GM21367 (cell line): ENCODE results near the gene IRX4.

Source experiments
- ATAC-seq: cut with Tn5 transposase; IDR thresholded peaks from one replicate; pipeline ENCODE4 v1.9.1; 2021; ENCODE audit not compliant: unreplicated experiment

Gene IRX4

DNA sequence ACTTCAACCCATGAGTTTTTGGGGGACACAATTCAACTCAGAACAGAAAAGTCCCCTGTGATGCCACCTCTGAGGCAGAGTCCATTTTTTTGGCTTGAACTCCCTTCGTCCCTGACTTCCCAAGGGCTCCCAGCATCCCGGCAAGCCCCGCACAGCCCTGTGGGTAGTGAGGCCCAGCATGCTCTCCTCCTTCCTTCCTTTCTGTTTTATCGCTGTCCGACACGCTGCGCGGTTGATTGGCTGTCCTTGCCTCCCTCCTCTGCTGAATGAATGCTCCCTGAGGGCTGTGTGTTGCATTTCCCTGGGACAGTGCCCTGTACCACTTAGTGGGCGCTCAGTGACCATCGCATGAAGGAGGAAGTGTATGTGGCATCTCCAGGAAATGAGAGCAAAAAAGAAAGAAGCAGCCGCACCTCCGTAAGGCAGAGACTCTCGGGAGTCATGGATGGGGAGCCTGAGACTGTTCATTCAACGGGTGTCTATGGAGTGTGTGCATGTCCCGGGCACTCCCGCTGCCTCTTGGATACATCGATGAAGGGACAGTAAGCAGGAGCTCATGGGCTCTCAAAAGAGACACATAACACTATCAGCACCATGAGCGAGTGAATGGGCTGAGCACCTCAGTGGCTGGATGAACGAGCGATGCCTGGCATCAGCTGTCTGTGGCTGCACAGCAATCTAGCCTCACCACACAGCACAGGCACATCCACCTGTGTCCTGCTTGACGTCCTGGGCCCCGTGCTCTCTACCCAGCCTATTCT is 10.1 kb upstream of the IRX4 start:
- ATAC-seq: no peak

DNA sequence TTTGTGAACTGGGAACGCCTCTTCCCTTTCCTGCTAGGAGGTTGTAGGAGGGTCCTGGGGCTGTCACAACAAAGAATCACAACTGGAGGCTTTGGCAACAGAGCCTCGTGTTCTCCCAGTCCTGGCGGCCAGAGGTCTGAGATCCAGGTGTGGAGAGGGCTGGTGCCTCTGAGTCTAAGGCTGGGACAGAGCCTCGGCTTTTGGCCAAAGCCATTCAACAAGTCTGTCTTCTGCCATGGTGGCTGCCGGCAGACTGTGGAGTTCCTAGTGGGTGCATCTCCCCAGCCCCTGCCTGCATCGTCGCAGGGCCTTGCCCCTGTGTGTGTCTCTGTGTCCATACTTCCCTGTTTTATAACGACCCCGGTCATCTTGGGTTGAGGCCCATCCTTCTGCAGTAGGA is 9.5 kb upstream of the IRX4 start:
- ATAC-seq: no peak

GRCh38 chr5:1891391-1891790 is 8.7 kb upstream of the IRX4 start:
- ATAC-seq: no peak

- no peak for ATAC-seq
These were observed 7.6 kb upstream of the IRX4 start for GRCh38 chr5:1890296-1890695.

DNA sequence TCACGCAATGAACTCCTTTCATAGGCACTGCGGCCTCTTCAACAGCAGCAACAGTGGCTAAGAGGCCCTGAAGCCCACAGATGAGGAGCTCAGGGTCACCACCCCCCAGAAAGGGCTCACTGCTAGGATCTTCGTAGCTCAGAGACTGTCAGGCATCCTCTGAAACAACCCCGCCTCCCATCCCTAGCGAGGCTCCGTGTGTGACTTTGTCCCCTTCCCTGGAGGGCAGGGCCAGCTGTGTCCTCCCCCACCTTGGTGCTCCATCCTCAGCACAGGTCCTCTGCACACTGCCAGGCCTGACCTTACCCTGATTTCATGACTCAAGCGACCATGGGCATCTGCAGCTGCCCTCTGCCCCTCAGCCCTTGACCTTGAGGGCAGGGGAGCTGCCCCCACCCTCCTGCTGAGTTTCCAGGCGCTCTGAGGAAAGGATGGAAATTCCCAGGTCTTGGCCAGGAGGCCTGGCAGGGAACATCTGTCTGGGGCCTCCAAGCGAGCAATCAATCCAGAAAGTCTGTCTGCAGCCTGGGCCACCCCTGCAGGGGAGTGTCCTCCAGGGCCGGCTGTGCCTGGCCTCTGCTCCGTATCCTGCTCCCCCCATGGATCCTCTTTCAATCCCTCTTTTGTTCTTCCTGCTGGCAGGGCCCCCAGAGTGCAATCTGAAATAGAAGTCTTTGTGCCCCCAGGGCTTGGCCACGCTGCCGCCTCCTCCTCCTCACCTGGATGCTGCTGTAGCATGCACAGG is 6.8 kb upstream of the IRX4 start:
- no peak for ATAC-seq

DNA sequence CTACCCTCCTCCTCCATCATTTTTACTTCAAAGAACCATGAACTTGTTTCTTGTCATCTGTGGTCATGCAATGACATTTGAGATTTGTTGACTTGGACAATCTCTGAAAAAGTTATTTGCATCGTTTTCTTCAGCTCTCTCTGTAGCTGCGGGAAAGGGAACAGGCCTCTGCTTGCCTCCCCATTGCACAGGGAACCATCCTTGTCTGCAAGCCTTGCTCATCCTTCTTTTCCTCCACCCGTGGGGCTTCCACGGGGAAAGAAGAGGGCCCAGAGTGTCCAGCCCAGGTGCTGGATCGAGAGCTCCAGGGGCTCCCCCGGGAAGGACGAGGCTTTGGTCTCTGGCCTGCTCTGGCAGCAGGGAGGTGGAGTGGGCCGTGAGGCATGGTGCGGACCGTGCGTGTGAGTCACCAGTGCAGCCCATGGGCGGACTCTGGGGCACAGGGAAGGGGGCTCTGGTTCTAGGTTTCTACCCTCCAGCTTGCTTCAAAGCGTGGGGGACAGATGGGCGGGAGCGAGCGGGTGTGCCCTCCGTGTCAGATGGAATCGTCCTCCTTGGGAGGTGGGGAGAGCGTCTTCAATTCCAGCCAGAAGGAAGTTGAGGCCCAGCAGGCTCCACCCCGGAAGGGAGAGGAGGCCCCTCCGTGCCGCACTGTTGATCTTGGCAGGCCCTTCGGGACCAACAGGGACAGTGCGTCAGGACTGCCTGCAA is 6.0 kb upstream of the IRX4 start:
- ATAC-seq: no peak

GRCh38 chr5:1887588-1888360 is 5.0 kb upstream of the IRX4 start:
- ATAC-seq: no peak

DNA sequence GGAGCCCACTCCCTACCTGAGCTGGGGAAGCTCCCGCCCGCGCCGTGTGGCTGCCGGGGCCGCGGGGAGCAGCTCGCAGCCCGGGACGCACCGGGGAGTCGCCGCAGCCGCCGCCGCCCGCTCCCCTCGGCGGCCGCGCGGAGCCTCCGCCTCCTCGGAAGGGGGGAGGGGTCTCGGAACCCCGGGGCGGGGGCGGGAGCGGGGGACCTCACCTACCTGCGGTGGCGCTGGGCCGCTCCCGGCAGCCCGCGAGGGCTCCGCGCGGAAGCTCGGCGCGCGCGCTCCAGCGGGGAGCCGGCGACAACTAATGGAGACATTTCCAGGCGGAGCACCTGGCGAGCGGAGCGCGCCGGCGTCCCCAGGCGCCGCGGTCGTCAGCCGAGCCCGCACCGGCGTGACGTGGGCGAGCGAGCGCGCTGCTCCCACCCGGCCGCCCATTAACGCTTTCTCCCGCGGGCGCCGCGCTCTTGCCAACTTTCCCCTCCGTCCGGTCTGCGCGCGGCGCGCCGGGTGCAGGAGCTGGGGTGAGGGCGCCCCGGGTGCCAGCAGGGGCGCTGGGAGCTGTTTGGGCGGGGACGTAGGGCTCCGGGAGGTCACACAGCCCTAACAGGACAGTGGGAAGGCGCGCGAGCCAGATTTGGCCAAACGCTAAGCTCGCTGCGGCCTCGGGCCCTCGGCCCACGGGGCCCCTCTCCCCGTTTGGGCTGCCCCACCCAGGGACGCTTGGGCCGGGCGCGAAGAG is 4.3 kb upstream of the IRX4 start:
- no peak for ATAC-seq

- no peak for ATAC-seq
These were observed 3.4 kb upstream of the IRX4 start for GRCh38 chr5:1885868-1886845.

DNA sequence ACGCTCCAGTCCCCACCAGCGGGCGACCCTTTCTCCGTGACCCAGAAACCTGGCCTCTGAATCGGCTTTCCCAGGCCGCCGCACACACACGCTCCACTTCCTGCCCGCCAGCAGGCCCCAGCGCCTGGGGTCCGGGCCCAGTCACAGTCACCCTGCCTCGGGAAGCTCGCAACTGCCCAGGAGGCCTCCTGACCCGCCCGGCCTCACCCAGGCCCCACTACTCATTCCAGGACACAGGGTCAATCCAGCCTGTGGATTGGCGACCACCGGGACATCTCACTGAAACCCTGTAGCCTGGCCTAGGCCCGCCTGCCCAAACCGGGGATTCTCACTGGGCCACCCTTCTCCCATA is 2.7 kb upstream of the IRX4 start:
- ATAC-seq: no peak

DNA sequence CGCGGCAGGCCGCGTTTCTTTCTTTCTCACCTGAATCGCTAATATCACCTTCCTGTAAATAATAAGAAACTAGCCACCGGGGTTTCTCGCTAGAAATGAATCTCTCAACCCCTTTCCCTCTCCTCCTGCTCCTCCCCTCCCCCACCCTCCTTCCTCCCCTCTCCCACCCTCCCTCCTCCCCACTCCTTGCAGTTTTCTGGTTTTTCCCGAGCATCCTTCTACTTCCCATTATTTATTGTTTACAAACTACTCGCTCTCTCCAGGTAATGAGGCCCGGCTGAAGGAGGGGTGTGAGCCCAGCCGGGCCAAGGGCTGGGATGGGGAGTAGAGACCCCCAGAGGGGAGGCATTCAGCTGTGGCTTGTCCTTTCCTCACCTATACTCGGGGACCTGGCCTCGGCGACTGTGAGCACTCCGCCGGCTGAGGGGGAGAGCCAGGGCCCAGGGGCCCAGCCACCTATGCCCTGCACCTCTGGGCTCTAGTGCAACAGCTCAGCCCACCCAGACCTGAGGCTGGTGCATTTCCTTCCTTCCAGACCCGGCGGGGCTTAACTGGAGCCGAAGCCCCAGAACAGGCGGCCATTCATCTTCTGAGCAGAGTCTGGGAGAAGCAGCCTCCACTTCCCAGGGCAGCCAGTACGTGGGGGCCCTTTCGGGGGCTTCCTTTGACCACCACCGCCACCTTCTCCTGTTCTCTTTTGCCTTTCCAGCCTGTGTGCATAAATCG is 2.1 kb upstream of the IRX4 start:
- ATAC-seq: no peak

DNA sequence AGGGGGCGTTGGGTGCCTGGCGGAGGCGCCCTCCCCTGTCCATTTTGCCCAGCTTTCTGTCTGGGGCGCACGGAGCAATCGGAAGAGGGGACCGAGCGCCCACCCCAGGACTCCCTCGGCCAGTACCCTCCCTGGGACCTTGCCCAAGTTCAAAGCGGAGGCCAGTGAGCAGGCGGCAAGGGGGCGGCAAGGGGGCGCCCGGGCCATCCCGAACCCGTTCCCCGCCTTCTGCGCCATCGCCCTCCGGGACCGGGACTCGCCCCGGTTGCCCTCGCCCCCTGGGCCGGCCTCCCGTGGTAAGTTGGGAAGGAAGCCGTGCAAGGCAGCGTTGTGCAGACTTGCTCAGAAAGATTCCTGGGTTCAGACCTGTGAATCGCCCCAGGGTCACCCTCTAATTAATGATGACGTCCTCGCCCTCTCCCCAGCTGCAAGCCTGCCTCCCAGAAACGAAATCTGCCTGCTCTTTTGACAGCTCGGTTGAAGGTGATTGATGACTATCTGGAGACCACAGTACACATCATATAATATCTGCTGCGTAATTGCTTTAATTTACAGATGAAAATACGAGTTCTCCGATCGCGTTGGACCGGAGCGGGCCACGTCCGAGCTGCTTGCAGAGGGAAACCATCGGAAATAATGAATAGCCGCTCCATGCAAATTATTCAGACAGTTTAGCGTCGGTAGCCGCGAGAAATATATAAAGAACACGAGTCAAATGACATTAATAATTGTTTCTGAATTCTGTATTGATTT is 1.4 kb upstream of the IRX4 start:
- no peak for ATAC-seq

DNA sequence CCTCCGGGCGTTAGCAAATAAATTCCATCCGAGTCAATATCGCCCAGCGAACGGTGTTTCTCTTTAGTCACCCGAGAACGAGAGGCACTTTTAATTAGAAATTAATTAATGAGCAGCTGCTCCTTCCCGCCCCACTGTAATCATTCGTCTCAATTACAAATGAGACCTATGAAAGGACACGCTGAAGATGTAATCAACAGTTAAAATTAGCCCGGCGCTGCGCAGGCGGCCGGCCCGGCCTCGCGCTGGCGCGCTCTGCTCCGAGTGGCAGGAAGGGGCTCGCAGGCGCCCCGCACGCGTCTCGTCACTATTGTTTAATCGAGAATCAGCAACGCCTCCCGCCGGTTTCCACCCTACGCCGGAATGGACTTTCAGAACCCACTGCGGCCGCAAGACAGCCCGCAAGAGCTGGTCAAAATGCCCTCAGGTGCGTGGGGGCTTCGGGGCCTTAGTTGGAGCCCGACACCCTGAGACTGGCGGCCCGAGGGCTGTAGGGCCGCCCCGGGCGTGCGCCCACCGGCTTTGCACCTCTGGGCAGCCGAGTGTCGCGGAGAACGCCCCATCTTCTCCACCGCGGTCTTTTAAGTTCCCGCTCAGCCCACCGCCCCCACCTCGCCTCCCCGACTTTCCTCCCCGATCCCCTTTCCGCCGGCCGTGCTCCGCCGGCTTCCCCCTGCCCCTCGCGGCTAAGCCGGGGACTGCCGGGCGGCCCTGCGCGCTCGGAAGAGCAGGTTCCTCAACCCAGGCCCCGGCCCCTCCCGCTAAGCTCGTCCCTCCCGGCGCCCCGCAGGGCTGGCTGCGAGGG is 597 bp upstream of the IRX4 start:
- ATAC-seq: no peak

DNA sequence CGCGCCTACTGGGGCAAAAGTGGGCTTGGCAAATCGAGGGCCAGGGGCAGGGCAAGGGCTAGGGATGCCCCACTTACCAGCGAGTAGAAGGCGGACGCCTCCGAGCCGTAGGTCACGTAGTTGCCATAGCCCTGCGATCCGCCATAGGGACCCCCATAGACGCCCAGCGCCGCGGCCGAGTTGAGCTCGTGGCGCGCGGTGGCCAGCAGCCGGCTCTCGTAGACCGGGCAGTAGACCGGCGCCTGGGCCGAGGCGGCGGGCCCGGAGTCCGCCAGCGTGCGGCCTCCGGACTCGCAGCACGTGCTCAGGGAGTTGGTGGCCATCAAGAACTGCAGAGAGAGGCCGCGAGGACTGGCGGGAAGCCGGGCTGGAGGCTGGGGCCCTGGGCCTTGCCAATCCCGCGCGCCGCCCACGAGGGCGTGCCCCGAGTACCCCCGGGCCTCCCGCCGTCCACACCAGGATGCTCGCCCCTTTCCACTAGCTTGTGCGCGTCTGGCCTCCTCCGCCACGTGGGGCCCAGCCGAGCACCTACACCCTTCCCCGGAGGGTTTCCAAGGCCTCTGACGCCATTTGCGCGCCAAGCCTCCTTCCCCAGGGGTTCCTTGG is 891 bp downstream of the IRX4 start:
- no peak for ATAC-seq

GRCh38 chr5:1881098-1881572 is 1.6 kb downstream of the IRX4 start:
- ATAC-seq: no peak

DNA sequence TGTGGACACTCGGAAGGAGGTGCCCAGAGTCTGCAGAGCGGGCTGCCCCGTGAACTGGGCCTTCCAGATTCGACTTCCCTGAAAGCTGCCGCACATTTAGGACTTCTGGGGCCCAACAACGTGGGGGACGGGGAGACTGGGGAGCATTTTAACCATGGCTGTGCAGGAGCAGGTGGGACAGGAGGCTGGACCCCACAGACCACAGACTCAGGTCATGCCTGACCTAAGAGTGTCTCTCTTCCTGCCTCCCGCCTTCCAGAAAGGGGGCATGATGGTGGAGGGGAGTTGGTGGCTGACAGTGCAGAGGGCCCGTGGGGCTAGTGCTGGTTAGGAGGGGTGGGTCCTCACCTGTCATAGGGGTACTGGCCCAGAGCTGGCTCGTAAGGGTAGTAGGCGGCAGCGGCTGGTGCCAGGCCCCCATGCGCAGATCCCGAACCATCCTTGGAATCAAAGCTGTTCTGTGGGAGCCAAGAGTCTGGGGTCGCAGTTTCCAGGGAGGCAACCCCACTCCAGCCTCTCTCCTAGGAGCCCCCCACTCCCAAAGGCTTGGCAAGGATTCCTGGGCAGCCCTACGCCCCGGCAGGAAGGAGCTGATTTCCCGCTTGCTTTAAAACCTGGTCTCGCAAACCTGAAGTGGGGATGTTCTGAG is 2.2 kb downstream of the IRX4 start:
- no peak for ATAC-seq
